Posterior vena cava (tissue), 2 donors: ENCODE data around the gene COMT. TPM values are rescaled to one million over a fixed set of nuclear protein-coding genes. Genes with fewer than 3 reads are reported as not detected.
"Not testable (repeated sequence)": the region's sequence is repeated elsewhere in the genome, so short reads cannot be mapped to it uniquely, and the experiment has no call there.

Source experiments
- DNase-seq: peaks from one replicate; pipeline ENCODE4 v3.0.0-alpha.2; 2020; ENCODE audit warnings: low spot score
- intact Hi-C, 2 donors: fragments of 100-400 bp; cut with DNase I; formaldehyde crosslinking; loops; one replicate each; pipeline versions ENCODE4 v1.14.1 to v1.14.2; 2022 to 2023
- total RNA-seq, 2 donors: library from RNA; stranded (reverse); fragmentation: NEBNext Ultra II Directional; extraction: Animal tissue kit (Norgen Biotek cat#: 25700); gene quantifications; one replicate each; pipeline ENCODE4 v1.2.1, GENCODE V29; 2021
- donor health status: DM: yes; HTN: yes; CAD: no.
- donor health status: DM: yes; HTN: yes; CAD: no.

The COMT gene
- total RNA-seq, 2 donors from 2014 or later = 81.7 to 95.4 TPM

- intact Hi-C loops = loop anchor here in 1 of 2 donors (1.0 kb wide), 1 partner anchor 26 kb away; no protein-coding TSS in a partner anchor
- DNase-seq = no peak
Observed at GRCh38 chr22:19905347-19906276, 36.0 kb upstream of the COMT start.

DNA sequence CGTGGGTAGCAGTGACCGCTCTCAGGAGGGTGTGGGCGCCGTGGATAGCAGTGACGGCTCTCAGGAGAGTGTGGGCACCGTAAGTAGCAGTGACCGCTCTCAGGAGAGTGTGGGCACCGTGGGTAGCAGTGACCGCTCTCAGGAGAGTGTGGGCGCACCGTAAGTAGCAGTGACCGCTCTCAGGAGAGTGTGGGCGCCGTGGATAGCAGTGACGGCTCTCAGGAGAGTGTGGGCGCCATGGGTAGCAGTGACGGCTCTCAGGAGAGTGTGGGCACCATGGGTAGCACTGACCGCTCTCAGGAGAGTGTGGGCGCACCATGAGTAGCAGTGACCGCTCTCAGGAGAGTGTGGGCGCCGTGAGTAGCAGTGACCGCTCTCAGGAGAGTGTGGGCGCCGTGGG lies 34.7 kb upstream of the COMT start:
- intact Hi-C loops = not testable (repeated sequence)

GRCh38 chr22:19907902-19908301 lies 33.7 kb upstream of the COMT start:
- not testable (repeated sequence) for DNase-seq
- intact Hi-C loops = loop anchor here in 1 of 2 donors (2.0 kb wide), 1 partner anchor 177 kb away; no protein-coding TSS in a partner anchor

More for the DNA sequence above, 34.7 kb upstream of the COMT start:
- DNase-seq = not testable (repeated sequence)

GRCh38 chr22:19909350-19910179 lies 32.0 kb upstream of the COMT start:
- intact Hi-C loops = loop anchor here (2.0 kb wide), 1 partner anchor 179 kb away; no protein-coding TSS in a partner anchor
- DNase-seq = peak; percentile 93

- DNase-seq = no peak
- intact Hi-C loops = loop anchor here in 1 of 2 donors (2.0 kb wide), 1 partner anchor 179 kb away; no protein-coding TSS in a partner anchor
Observed at GRCh38 chr22:19910180-19910744, 31.3 kb upstream of the COMT start.

- intact Hi-C loops = loop anchor here in 1 of 2 donors (2.0 kb wide), 1 partner anchor 181 kb away; no protein-coding TSS in a partner anchor
- no peak for DNase-seq
Observed at GRCh38 chr22:19911540-19912270, 29.9 kb upstream of the COMT start.

- no peak for DNase-seq
- intact Hi-C loops = no loop called here
Observed at GRCh38 chr22:19912271-19912999, 29.1 kb upstream of the COMT start.

DNA sequence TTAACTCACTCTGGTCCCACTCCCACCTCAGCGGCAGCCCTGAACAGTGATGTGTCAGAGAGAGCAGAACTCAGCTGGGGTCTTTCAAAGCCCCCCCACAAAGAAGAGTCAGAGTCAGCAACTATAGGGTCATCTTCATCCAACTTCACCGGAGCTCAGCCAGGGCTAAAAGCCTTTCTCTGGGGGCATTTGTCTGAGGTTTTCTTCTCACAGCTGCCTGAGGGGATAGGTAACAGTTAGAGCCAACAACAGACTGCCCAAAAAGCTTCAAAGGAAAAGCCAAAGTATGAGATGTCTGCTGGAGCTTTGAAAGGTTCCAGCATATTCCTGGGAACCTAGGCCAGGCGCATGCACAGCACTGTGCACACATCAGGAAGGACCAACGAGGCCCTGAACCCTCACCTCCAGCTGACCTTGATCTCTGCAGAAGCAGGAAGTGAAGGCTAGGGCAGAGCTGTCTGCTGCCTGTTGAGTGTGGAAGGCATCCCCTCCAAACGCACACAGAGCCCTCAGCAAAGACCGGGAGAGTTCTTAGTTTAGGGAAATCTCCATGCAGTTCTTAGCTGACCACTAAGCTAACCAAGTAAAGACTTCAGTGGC lies 28.1 kb upstream of the COMT start:
- intact Hi-C loops = no loop called here
- DNase-seq = no peak

- intact Hi-C loops = no loop called here
Observed at GRCh38 chr22:19914201-19914943, 27.2 kb upstream of the COMT start.

DNA sequence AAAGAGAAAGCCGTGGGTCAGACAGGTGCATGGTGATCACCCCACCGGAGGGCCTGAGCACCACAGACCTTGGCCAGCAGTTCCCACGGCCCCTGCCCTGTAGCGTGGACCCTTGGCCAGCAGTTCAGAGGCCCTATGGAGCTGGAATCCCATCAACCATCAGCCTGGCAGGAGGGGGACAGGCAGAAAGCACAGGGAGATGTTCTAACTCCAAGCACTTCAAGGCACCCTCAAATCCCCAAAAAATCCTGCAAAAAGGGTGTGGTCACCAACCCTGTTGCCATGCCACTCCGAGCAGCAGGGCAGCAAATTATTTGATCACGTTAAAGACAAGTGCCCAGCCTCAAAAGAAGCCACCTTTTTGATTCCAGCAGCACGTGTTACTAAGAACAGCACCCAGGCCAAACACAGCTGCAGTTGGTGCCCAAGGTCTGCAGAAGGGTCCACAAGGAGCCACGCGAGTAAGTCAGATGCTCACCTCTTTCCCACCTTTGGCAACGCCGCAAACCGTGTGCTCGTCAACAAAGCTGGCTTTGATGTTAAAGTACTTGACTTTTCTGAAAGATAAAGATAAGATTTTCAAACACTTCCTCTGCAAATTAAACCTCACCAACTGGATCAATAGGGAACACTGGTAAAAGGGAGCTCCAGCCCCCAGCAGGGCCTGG lies 26.2 kb upstream of the COMT start:
- no peak for DNase-seq
- intact Hi-C loops = no loop called here

More at GRCh38 chr22:19914201-19914943, 27.2 kb upstream of the COMT start:
- no peak for DNase-seq

DNA sequence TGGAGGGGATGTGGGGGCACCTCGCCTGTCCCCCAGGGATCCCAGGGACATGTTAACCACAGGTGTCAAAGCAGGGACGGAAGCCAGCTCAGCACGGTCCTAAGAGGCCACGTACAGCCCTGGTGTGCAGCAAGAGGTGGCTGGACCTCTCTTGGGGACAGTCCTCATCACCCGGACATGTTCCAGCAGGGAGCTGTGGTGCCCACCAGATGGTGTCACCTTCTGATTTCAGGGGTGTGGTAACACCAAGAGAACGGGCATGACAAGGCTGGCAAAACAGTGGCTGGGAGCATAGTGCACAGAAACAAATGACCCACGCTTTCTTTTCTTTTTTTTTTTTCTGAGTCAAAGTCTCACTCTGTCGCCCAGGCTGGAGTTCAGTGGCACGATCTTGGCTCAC lies 25.6 kb upstream of the COMT start:
- no peak for DNase-seq
- intact Hi-C loops = no loop called here

- DNase-seq = no peak
- intact Hi-C loops = no loop called here
Observed at GRCh38 chr22:19916941-19917340, 24.6 kb upstream of the COMT start.

- intact Hi-C loops = no loop called here
- DNase-seq = no peak
Observed at GRCh38 chr22:19917389-19918138, 24.0 kb upstream of the COMT start.

- no peak for DNase-seq
- intact Hi-C loops = no loop called here
Observed at GRCh38 chr22:19918332-19919106, 23.1 kb upstream of the COMT start.

DNA sequence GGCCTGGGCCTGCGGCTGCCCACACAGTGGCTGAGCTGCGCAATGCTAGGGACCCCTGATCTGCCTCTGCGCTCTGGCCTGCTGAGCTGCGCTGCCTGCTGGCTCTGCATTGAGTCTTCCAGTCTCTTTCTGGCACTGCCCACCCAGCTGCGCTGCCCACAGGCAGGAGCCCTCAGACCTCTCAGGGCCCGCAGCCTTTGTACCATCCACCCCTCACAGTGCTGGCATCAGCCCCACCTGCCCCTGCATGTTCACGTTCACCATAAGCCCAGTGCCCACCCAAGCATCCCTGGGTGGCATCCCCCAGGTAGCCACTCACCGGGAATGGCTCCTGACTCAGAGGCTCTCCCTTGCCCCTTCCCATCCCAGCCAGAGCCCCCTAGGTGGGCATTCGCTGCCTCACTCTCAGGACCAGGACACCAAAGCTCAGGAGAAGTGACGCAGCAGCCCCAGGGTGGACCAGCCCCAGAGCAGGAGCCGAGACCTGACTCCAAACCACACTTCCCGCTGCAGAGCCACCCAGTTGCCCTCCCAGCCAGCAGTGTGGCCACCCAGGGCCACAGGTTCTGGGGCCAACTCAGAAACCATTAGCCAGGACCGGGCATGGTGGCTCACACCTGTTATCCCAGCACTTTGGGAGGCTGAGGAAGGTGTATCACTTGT lies 21.7 kb upstream of the COMT start:
- intact Hi-C loops = no loop called here

More for the DNA sequence above, 21.7 kb upstream of the COMT start:
- DNase-seq = no peak
